ENCODE results near the gene FSD2. TPM values are rescaled to one million over a fixed set of nuclear protein-coding genes. Genes with fewer than 3 reads are reported as not detected.

The FSD2 gene
- total and polyA plus RNA-seq, 10 of the 15 experiments (the other 5 are each of a cell fraction or from before 2014, with no cell fraction given), result under 0.01 to 0.39 (median 0.07) TPM; not detected in 3

DNA sequence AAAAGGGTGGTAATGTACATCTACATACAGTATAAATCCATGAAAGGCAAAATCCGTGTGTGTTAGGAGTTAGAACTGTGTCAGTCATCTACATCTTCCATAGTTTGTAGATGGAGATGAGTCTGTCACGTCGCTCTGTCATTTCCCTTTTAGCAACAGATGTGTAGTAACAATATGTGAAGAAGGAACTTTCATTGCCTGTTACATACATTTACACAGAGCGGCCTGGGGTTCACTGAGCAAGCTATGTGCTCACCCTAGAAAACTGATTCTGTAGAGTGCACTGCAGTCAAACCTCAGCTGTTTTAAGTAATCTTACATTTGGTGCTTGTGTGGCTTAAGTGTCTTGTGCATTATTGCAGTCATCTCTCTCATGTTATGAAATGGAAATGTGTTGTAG lies 54.6 kb downstream of the FSD2 start:
- no peaks in the 10 kb centered on the region for H3K27me3 ChIP-seq (replicated peaks in 1 of 2; ENCODE audit: control insufficient read depth in 2 of 2, insufficient read depth in 2 of 2, low read length in 1 of 2)
- H3K9ac ChIP-seq (ENCODE audit: control insufficient read depth, insufficient read depth, low read length), result peak overlapping the region; percentile 84
- DNase-seq (ENCODE audit: low read depth, low spot score), result no peak
- H3K27ac ChIP-seq (ENCODE audit: control insufficient read depth, insufficient read depth), result peak overlapping the region; percentile 90
- ChIA-PET RAD21 (ENCODE audit: unreplicated experiment) (interaction anchor here (1.4 to 3.9 kb wide), 7 partner anchors 38 to 250 kb away, joined by 5 to 20 read pairs (median 7); partner anchors contain the start of genes FSD2, RAMAC and RPS17), POLR2A (interaction anchor here (0.6 to 2.8 kb wide), 4 partner anchors 46 to 208 kb away, joined by 4 to 10 read pairs (median 8); no protein-coding TSS in a partner anchor), SMC1A (ENCODE audit: uncharacterized antibody, unreplicated experiment) (interaction anchor here (1.1 to 5.7 kb wide), 10 partner anchors 10 to 248 kb away, joined by 3 to 39 read pairs (median 4); partner anchors contain the start of genes FSD2, RPS17 and WHAMM), CTCF (interaction anchor here (0.7 to 1.9 kb wide), 11 partner anchors 19 to 260 kb away, joined by 3 to 7 read pairs (median 3); partner anchors contain the start of genes C15orf40, RAMAC and WHAMM)
- WGBS (ENCODE audit: insufficient coverage, insufficient replicate concordance, low lambda C conversion rate, missing lambda C conversion rate), result 13% methylated on average over 4 of the region's 4 CpGs
- peak overlapping the region; percentile 97; the same call in 1 of the 2 replicates for H2AFZ ChIP-seq (ENCODE audit: control insufficient read depth, low read depth, low read length)
- no peaks in the 10 kb centered on the region for H4K20me1 ChIP-seq (ENCODE audit: control insufficient read depth, insufficient read depth)
- no peak for ATAC-seq
- intact Hi-C loops (cut with micrococcal nuclease; ENCODE audit: unreplicated experiment), result loop anchor here (10.0 kb wide), 2 partner anchors 93 to 253 kb away; no protein-coding TSS in a partner anchor
- peaks cover 2 to 23% of the 10 kb centered on the region in 2 experiments for H3K36me3 ChIP-seq (ENCODE audit: control insufficient read depth in 2 of 2, insufficient read depth in 2 of 2, low read length in 1 of 2)
- H3K4me2 ChIP-seq (ENCODE audit: control insufficient read depth, insufficient read depth), result peak overlapping the region; percentile 97
- in situ Hi-C loops (cut with MboI), result no loop called here
- H3K79me2 ChIP-seq (ENCODE audit: control insufficient read depth, insufficient read depth, low read length), result peaks cover 53% of the 10 kb centered on the region
- no peaks in the 10 kb centered on the region for H3K9me3 ChIP-seq (replicated peaks; ENCODE audit: control insufficient read depth, insufficient read depth, low read length)
- FAIRE-seq, result no peak
- peak overlapping the region; percentile 87 for H3K4me3 ChIP-seq
- BruUV-seq (replicated peaks), result no TSS peak
- H3K4me1 ChIP-seq (ENCODE audit: control insufficient read depth, insufficient read depth, low read length), result peaks cover 7% of the 10 kb centered on the region; the same call in 1 of the 2 replicates
- no peak for TF ChIP-seq RUNX3 (IDR thresholded peaks at IDR 0.05; ENCODE audit: low read length)
- TF ChIP-seq TBL1XR1 (IDR thresholded peaks at IDR 0.05; ENCODE audit: low read depth, low read length), result no peak
- TF ChIP-seq POLR2A (IDR thresholded peaks at IDR 0.05; ENCODE audit: low read depth, low read length), result no peak
- no peak for TF ChIP-seq CBX3 (IDR thresholded peaks at IDR 0.05; ENCODE audit: borderline replicate concordance, low read depth)
- TF ChIP-seq ATF2 (IDR thresholded peaks at IDR 0.05; ENCODE audit: low read length), result no peak
- no peak for TF ChIP-seq REST (IDR thresholded peaks at IDR 0.05; ENCODE audit: low read depth, low read length)
- TF ChIP-seq SP1 (IDR thresholded peaks at IDR 0.05; ENCODE audit: low read depth, low read length), result no peak
- TF ChIP-seq SPI1 (IDR thresholded peaks at IDR 0.05; ENCODE audit: borderline replicate concordance, insufficient read depth, low read depth, low read length), result no peak
- TF ChIP-seq ZBTB4 (CRISPR knock-in tag; IDR thresholded peaks at IDR 0.05), result no peak
- no peak for TF ChIP-seq CEBPZ (IDR thresholded peaks at IDR 0.05; ENCODE audit: low read depth, low read length)
- TF ChIP-seq HDAC6 (IDR thresholded peaks at IDR 0.05; ENCODE audit: unreplicated experiment), result no peak
- TF ChIP-seq NR2C2 (IDR thresholded peaks at IDR 0.05; ENCODE audit: borderline replicate concordance, control insufficient read depth, insufficient read length, low read depth), result no peak

All from GM12878 (cell line).